Prostate gland (tissue), 2 donors: ENCODE measurements around the gene SGSM1. TPM values are rescaled to one million over a fixed set of nuclear protein-coding genes. Genes with fewer than 3 reads are reported as not detected.
A peak's percentile ranks its signal among the peaks of the same experiment; 100 is the strongest.

Experiments
- DNase-seq: peaks from one replicate; pipeline ENCODE4 v3.0.0-alpha.2; 2019; ENCODE audit warnings: low spot score
- H3K27ac ChIP-seq, 2 donors: fragments of 200-600 bp; sonication (generic); 2 replicates each; pipeline ENCODE4 v1.5.1; 2017 to 2019
- H3K27me3 ChIP-seq: fragments of 200-600 bp; sonication (generic); replicated peaks from 2 replicates; pipeline ENCODE4 v1.5.1; 2019; ENCODE audit not compliant: insufficient read depth
- H3K36me3 ChIP-seq, 2 donors: fragments of 200-600 bp; sonication (generic); 1 replicate in 1 of 2; 2 replicates in 1 of 2; pipeline versions ENCODE4 v1.5.1 to v1.8.1; 2017 to 2019
- H3K4me1 ChIP-seq: fragments of 200-600 bp; sonication (generic); replicated peaks from 2 replicates; pipeline ENCODE4 v1.5.1; 2019
- H3K4me3 ChIP-seq, 2 donors: fragments of 200-600 bp; sonication (generic); 2 replicates each; pipeline ENCODE4 v1.5.1; 2017 to 2019
- H3K9me3 ChIP-seq: fragments of 200-600 bp; sonication (generic); 2 replicates; pipeline ENCODE4 v1.5.1; 2017
- CTCF ChIP-seq, 4 experiments: fragments of 200-600 bp in 2 of 4; fragments of 450-650 bp in 2 of 4; sonication (generic) in 2 of 4; IDR thresholded peaks; 1 replicate in 3 of 4; 2 replicates in 1 of 4; pipeline ENCODE4 v1.5.1; 2016 to 2019; ENCODE audit warnings: antibody characterized with exemption in 4 of 4, mild to moderate bottlenecking in 2 of 4, moderate library complexity in 2 of 4
- POLR2A ChIP-seq: fragments of 450-650 bp; IDR thresholded peaks from one replicate; pipeline ENCODE4 v1.6.1; 2016; ENCODE audit warnings: antibody characterized with exemption, mild to moderate bottlenecking
- POLR2AphosphoS5 ChIP-seq: sonication (generic); formaldehyde crosslinking; IDR thresholded peaks from one replicate; pipeline ENCODE4 v1.6.1; 2017; ENCODE audit warnings: antibody characterized with exemption
- WGBS: methylation state at CpG from one replicate; pipeline ENCODE4 v1.1.5; 2018; 5-methylcytosine and 5-hydroxymethylcytosine counted together
- intact Hi-C: fragments of 100-400 bp; cut with DNase I; formaldehyde crosslinking; loops from one replicate; pipeline ENCODE4 v1.14.2; 2022
- total RNA-seq, 2 donors: library from RNA; depleted of rRNA; stranded (reverse); fragments of >200 nt; gene quantifications; one replicate each; pipeline ENCODE4 v1.1.0, GENCODE V29; 2016

SGSM1 gene
- total RNA-seq, 2 donors from 2014 or later, result 4.1 to 7.7 TPM

GRCh38 chr22:24876700-24877099 is 70.7 kb downstream of the SGSM1 start:
- H3K4me1 ChIP-seq, result no peaks in the 10 kb centered on the region
- no peak overlapping the region for H3K27ac ChIP-seq
- no peak for DNase-seq
- intact Hi-C loops, result no loop called here
- no peaks in the 10 kb centered on the region for H3K27me3 ChIP-seq
- no peaks in the 10 kb centered on the region for H3K36me3 ChIP-seq
- no peak overlapping the region for H3K4me3 ChIP-seq
- no peaks in the 10 kb centered on the region for H3K9me3 ChIP-seq
- 100% methylated on average over 1 of the region's 1 CpG for WGBS
- no peak for TF ChIP-seq POLR2AphosphoS5
- TF ChIP-seq CTCF (IDR thresholded peaks at IDR 0.05), result no peak
- no peak for TF ChIP-seq POLR2A

- Histone ChIP-seq H3K27ac (no peak overlapping the region), H3K9me3 (no peaks in the 10 kb centered on the region), H3K27me3 (no peaks in the 10 kb centered on the region), H3K4me1 (no peaks in the 10 kb centered on the region), H3K4me3 (no peak overlapping the region), H3K36me3 (no peaks in the 10 kb centered on the region)
- intact Hi-C loops, result no loop called here
- no peak for TF ChIP-seq POLR2A
- TF ChIP-seq CTCF (IDR thresholded peaks at IDR 0.05), result no peak
- TF ChIP-seq POLR2AphosphoS5, result no peak
- 100% methylated on average over 2 of the region's 2 CpGs for WGBS
- DNase-seq, result no peak
Observed at GRCh38 chr22:24878969-24879368, 73.0 kb downstream of the SGSM1 start.

- H3K4me1 ChIP-seq, result no peaks in the 10 kb centered on the region
- DNase-seq, result no peak
- H3K36me3 ChIP-seq, result no peaks in the 10 kb centered on the region
- no peaks in the 10 kb centered on the region for H3K9me3 ChIP-seq
- H3K27me3 ChIP-seq, result no peaks in the 10 kb centered on the region
- no peak for TF ChIP-seq POLR2AphosphoS5
- no peak for TF ChIP-seq POLR2A
- no peak for TF ChIP-seq CTCF (IDR thresholded peaks at IDR 0.05)
- H3K27ac ChIP-seq, result no peak overlapping the region
- H3K4me3 ChIP-seq, result no peak overlapping the region
- intact Hi-C loops, result no loop called here
- WGBS, result 93% methylated on average over 6 of the region's 6 CpGs
Observed at GRCh38 chr22:24883432-24883831, 77.4 kb downstream of the SGSM1 start.

GRCh38 chr22:24887260-24887659 is 81.2 kb downstream of the SGSM1 start:
- Histone ChIP-seq H3K27me3 (no peaks in the 10 kb centered on the region), H3K27ac (no peak overlapping the region), H3K4me3 (no peak overlapping the region), H3K9me3 (no peaks in the 10 kb centered on the region), H3K36me3 (no peaks in the 10 kb centered on the region), H3K4me1 (no peaks in the 10 kb centered on the region)
- intact Hi-C loops, result no loop called here
- TF ChIP-seq CTCF (IDR thresholded peaks at IDR 0.05) (no peak), POLR2A (no peak), POLR2AphosphoS5 (no peak)
- no peak for DNase-seq
- WGBS, result 89% methylated on average over 2 of the region's 2 CpGs

GRCh38 chr22:24893341-24894070 is 87.5 kb downstream of the SGSM1 start:
- no peak for DNase-seq
- H3K27me3 ChIP-seq, result no peaks in the 10 kb centered on the region
- 85% methylated on average over 20 of the region's 20 CpGs for WGBS
- H3K36me3 ChIP-seq, result no peaks in the 10 kb centered on the region
- TF ChIP-seq POLR2A (no peak), POLR2AphosphoS5 (no peak), CTCF (IDR thresholded peaks at IDR 0.05) (no peak)
- no peaks in the 10 kb centered on the region for H3K9me3 ChIP-seq
- no peak overlapping the region for H3K4me3 ChIP-seq
- intact Hi-C loops, result no loop called here
- H3K27ac ChIP-seq, result peak overlapping the region; percentile 65 to 75
- peaks cover 5% of the 10 kb centered on the region for H3K4me1 ChIP-seq
